ENCODE measurements around the gene SEC62.

- TF ChIP-seq MYBL2 (IDR thresholded peaks at IDR 0.05; ENCODE audit: low read depth) (no peak), MYBL2 (CRISPR knock-in tag; IDR thresholded peaks at IDR 0.05; ENCODE audit: borderline replicate concordance) (no peak), ELF2 (CRISPR knock-in tag; IDR thresholded peaks at IDR 0.05) (no peak), CTCF (IDR thresholded peaks at IDR 0.05 in 2 of 3, conservative IDR thresholded peaks at IDR 0.05 in 1 of 3; ENCODE audit: insufficient read depth in 2 of 3, low read depth in 1 of 3, low read length in 3 of 3) (no peak), POLR2AphosphoS5 (IDR thresholded peaks at IDR 0.05; ENCODE audit: control insufficient read depth, insufficient read depth, low read depth, low read length) (no peak), HNRNPL (IDR thresholded peaks at IDR 0.05; ENCODE audit: low read depth, low read length) (no peak), CREB1 (IDR thresholded peaks at IDR 0.05) (no peak), CREB1 (CRISPR knock-in tag; IDR thresholded peaks at IDR 0.05) (no peak), IRF9 (tag; IDR thresholded peaks at IDR 0.05) (no peak), ZBTB17 (CRISPR knock-in tag; IDR thresholded peaks at IDR 0.05) (no peak), SMARCE1 (IDR thresholded peaks at IDR 0.05) (no peak), HDAC2 (IDR thresholded peaks at IDR 0.05) (no peak), ZBTB9 (CRISPR knock-in tag; IDR thresholded peaks at IDR 0.05) (no peak), ZNF324 (CRISPR knock-in tag; IDR thresholded peaks at IDR 0.05) (no peak)
These were observed 42.8 kb upstream of the SEC62 start for GRCh38 chr3:169923831-169924230.
